GM19467 (cell line): ENCODE results near the gene PERCC1.

Source experiments
- ATAC-seq: cut with Tn5 transposase; IDR thresholded peaks from one replicate; pipeline ENCODE4 v1.9.1; 2021; ENCODE audit warnings: mild to moderate bottlenecking, moderate library complexity; ENCODE audit not compliant: unreplicated experiment

Gene PERCC1

GRCh38 chr16:1430759-1431496 lies at the start of gene PERCC1:
PERCC1 (plus strand) TSS chr16:1431078; CDS start chr16:1432594, 1,516 bp downstream.
- no peak for ATAC-seq

GRCh38 chr16:1381612-1382406 lies 49.1 kb upstream of the PERCC1 start:
- no peak for ATAC-seq

- ATAC-seq: no peak
Observed at GRCh38 chr16:1383556-1383955, 47.3 kb upstream of the PERCC1 start.

- no peak for ATAC-seq
Observed at GRCh38 chr16:1385232-1385631, 45.6 kb upstream of the PERCC1 start.

GRCh38 chr16:1387331-1387730 lies 43.5 kb upstream of the PERCC1 start:
- no peak for ATAC-seq

DNA sequence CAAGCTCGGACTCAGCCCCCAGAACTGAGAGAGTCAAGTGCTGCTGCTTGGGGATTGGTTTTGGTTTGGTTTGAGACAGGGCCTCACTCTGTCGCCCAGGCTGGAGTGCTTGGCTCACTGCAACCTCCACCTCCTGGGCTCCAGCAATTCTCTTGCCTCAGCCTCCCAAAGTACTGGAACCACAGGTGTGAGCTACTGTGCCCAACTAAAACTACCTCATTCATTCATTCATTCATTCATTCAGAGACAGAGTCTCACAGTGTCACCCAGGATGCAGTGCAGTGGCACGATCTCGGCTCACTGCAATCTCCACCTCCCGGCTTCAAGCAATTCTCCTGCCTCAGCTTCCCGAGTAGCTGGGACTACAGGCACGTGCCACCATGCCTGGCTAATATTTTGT lies 41.1 kb upstream of the PERCC1 start:
- ATAC-seq: no peak

DNA sequence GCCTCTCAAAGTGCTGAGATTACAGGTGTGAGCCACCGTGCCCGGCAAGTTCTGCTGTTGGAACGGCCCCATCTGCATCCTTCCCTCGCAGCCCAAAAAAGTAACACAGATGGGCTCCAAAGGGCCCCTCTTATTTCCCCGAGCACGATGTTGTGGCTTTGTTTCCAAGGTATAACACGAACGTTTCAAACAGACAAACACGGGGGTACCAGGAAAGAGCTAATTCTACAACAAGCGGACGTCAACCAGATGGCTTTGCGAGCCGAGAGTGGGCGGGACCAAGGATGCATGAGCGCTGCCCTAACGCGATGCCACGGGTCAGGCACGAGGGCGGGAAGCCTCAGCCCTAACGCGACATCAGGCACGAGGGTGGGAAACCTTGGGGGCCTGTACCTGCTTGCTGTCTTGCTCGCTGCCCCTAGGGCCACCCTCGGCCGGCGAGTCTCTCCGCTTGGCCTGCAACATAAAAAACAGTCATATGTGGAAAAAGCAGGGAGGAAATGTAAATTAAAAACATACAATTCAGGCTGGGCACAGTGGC lies 40.6 kb upstream of the PERCC1 start:
- no peak for ATAC-seq

GRCh38 chr16:1392826-1393225 lies 38.1 kb upstream of the PERCC1 start:
- ATAC-seq: no peak

DNA sequence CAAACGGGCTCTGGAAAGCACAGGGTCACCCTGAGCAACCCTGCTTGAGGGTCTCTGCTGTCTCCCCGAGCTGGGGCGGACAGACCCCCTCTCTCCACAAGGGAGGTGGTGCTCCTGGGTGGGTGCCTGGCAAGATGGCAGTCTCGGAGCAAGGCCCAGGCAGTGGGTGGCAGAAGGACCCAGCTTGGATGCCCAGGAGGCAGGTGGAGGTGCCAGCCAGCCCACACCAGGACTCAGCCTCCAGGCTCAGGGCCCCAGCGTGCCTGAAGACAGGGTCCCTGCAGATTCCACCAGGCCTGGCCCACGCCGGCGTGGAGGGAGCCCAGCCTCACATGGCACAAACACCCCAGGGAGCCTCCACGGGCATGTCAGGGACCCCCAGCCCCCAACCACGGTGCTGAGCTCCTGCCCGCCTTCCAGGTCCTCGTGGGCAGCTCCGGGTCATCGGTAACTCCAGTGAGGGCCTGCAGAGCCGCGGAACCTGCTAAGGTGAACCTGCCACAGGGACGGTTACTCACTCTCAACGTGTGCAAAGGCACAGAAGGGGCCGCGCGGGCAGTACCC lies 37.2 kb upstream of the PERCC1 start:
- ATAC-seq: no peak

GRCh38 chr16:1394367-1394951 lies 36.4 kb upstream of the PERCC1 start:
- ATAC-seq: no peak

GRCh38 chr16:1395444-1396031 lies 35.3 kb upstream of the PERCC1 start:
- no peak for ATAC-seq

DNA sequence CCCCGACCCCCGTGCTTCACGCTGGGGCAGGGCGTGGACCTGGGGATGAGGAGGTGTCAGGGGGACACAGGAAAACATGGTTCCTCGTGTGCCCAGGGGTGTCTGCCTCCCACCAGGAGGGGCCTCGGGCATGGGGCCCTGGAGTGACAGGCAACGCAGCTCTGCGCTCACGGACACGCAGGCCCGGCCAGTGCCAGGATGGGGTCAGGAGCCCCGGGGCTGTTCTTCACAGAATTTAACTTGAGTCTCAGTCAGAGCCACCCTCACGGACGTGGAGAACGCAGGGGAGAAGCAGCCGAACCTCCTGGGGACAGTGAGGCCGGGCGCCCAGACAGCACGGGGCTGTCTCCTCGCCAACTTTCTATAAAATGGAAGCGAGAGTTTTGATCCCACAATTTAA lies 33.1 kb upstream of the PERCC1 start:
- ATAC-seq: no peak

GRCh38 chr16:1398351-1398750 lies 32.5 kb upstream of the PERCC1 start:
- no peak for ATAC-seq

DNA sequence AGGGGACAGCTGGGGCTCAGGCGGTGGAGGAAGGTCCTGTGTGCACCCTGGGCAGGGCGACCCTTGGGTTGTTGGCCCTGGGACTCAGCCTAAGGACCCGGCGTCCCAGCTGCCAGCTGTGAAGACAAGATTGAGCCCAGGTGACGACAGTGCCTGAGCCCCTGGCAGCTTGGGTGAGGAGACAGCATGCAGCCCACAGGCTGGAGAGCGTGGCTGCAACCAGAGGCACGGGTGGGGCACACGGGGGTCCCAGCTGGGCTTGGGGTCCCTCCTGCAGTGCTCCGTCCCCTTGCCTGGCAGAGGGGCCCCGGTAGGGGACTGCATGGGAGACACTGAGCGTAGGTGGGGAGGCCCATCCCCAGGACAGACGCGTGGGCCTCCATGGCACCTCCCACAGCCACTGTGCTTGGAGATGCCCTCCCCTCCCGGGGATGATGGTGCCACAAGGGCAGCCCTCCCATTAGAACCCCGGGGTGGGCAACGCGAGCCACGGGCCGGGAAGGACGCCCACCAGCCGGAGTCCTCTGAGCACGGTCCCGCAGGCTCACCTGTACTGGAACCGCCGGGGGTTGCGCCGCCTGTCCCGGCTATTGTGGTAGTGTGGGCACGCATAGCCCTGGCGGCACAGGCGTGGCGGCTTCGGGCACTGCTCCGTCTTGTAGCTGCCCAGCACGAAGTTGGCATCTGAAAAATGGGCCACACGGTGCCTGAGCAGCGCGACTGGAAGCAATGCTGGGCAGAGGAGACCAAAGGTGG lies 31.9 kb upstream of the PERCC1 start:
- no peak for ATAC-seq

DNA sequence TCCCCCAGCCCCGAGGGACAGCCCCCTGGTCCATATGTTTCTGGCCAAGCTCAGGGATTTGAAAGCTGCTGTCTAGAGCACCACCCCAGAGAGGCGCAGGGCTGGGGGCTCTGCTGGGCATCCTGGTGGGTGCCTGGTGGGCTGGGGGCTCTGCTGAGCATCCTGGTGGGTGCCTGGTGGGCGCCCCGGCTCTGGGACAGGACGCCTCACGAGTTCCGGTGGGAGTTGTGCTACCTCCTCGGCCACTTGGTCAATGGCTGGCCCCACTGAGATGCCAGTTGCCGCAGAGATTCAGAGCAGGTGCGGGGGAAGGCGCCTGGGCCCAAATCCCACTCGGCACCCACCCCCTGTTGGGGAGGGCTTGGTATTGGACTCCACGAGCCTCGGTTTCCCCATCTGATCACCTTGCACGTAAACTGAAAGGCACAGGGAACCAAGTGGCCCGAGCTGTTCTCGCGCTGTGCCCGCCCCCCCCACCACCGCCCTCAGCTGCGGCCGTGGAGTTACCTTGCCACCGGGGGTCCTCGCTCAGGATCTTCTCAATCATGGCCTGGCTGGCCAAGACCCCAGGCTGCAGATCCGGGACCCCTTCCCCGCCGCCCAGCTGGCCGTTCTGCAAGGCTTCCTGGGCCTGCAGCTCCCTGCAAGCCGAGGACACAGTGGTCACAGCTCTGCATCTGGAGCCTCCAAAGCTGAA lies 29.7 kb upstream of the PERCC1 start:
- no peak for ATAC-seq

DNA sequence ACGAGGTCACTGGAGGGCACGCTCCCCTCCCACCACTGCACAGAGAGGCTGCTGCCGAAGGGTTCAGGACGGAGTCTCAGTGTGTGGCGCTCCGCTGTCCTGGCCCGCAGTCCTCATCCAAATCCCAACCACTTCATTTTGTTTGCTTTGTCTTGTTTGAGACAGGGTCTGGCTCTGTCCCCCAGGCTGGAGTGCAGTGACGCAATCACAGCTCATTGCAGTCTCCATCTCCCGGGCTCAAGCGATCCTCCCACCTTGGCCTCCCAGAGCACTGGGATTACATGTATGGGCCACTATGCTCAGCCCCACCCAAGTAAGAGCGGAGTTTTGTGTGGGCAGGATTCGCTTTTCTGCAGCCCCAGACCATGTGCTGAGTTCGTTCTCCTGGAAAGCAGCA lies 29.1 kb upstream of the PERCC1 start:
- ATAC-seq: no peak

- no peak for ATAC-seq
Observed at GRCh38 chr16:1403036-1403435, 27.8 kb upstream of the PERCC1 start.

GRCh38 chr16:1403733-1404132 lies 27.1 kb upstream of the PERCC1 start:
- ATAC-seq: no peak

GRCh38 chr16:1407753-1408152 lies 23.1 kb upstream of the PERCC1 start:
- ATAC-seq: no peak
